SK-N-DZ (cell line): Measurements from ENCODE around the gene SLC16A5.
A peak's percentile ranks its signal among the peaks of the same experiment; 100 is the strongest.

Source experiments
- DNase-seq: peaks from one replicate; pipeline ENCODE4 v3.0.0-alpha.2; 2015; ENCODE audit warnings: low spot score

The SLC16A5 gene

DNA sequence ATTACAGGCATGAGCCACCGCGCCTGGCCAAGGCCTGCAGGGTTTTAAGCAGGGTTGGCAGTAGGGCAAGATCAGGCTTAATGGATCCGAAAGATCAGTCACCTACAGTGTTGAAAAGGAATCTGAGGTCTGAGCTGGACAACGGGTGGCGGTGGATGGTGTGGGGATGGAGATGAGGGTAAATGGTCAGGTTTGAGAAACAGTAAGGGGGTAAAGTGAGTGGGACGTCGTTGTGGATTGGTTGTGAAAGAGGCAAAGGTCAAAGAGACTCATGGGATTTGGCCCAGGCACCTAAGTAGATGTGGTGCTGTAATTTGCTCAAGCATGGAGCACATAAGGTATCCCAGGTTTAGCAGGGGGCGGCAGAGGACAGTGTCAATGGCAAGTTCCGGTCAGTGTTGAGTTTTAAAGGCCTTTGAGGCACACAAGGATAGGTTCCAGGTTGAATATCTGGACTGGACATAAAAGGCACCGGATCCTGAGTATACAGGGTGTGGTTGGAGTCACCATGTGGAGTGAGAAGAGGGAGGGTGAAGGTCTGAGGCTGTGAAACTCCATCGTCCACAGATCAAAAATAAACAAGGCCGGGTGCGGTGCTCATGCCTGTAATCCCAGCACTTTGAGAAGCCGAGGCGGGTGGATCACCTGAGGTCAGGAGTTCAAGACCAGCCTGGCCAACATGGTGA is 1.1 kb upstream of the SLC16A5 start:
- no peak for DNase-seq

DNA sequence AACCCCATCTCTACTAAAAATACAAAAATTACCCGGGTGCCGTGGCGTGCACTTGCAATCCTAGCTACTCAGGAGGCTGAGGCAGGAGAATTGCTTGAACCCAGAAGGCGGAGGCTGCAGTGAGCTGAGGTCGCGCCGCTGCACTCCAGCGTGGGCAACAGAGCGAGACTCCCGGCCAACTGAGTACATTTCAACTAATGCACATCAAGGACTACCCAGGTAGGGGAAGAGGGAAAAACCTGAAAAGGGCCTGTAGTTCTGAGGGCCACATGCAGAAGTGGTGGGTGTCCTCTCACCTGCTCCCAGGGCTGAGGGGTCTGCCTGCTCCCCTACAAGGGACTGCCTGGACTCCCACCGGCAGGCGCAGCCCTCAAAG is 584 bp upstream of the SLC16A5 start:
- no peak for DNase-seq

GRCh38 chr17:75088465-75089417 is 987 bp downstream of the SLC16A5 start:
- no peak for DNase-seq

DNA sequence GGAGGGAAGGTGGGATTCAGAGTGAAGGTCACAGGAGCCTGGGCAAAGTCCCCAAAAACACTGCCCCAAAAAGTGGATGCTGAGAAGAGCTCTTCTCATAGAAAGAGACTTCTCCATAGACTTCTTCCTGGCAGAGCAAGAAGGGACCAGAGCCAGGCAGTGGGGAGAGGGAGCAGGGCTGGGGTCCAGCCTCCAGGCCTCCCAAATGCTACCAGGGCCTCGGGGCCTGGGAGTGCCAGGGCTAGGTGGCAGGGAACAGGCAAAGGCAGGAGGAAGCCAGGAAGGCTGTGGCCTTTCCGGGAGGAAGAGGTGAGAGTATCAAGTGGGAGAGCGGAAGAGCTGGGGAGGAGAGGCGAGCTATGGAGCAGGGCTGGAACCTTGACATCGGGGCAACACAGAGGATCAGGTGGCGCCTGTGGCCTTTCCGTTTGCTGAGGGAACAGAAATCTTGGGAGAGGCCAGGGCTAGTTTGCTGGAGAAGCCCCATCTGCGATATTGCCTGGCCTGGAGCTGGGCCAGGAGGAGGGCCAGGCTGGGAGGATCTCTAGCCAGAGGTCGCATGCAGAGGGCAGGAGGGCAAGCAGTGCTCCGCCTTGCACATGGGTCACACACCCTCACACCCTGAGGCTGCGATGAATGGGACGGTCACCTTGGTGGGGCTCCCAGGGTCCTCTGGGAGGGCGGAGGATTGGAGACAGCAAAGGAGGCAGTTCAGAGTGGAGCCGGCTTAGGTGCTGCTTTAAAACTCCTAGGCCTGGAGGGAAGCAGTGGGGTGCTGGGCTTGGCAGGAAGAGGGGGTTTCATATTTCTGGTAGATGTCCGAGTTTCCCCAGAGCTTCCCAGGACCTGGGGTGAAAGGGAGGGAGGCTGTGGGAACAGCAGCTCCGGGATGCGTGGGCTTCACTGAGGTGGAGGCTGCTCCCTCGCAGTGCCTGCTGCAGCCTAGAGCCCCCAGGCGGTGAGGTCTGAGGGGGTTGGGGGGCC is 3.4 kb downstream of the SLC16A5 start:
- DNase-seq = no peak

DNA sequence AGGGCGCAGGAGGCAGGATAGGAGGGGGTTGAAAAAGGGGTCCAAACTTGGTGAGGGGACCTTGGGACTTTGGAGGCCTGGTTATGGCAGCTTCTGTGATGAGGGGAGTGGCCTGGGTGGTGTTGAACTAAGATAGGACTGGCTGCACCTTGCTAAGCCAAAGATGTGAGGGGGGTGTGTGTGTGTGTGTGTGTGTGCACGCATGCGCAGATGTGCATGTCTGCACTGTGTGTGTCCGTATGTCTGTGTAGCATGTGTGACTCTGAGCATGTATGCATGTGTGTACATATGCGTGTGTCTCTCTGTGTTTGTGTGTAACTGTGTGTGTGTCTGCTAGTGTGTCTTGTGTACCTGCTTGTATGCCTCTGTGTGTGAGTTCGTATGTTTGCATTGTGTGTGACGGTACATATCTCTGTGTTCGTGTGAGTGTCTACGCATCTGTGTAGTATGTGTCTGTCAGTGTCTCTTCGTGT is 4.1 kb downstream of the SLC16A5 start:
- no peak for DNase-seq

DNA sequence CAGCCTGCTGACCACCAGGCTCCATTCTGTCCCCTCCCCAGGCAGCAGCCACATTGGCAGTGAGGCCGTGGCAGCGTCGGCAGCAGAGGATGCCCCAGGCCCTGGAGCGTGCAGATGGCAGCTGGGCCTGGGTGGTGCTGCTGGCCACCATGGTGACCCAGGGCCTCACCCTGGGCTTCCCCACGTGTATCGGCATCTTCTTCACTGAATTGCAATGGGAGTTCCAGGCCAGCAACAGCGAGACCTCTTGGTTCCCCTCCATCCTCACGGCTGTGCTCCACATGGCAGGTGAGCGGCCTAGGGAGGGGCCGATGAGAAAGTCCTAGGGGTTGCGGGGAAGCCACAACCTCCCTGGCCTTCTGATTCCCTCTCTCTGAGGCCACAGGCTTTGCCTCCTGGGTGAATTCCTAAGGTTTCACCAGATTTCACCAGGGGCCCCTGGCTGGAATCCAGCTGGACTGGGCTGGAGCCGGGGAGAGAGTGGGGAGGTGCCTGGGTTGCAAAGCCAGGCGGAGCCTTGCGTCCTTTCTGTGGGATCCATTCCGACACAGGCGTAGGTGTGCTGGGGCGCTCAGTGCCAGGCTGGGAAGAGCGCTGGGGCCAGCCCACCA is 5.9 kb downstream of the SLC16A5 start:
- DNase-seq = no peak

- DNase-seq = no peak
These were observed 7.2 kb downstream of the SLC16A5 start for GRCh38 chr17:75094871-75095399.

GRCh38 chr17:75096082-75096625 is 8.4 kb downstream of the SLC16A5 start:
- no peak for DNase-seq

DNA sequence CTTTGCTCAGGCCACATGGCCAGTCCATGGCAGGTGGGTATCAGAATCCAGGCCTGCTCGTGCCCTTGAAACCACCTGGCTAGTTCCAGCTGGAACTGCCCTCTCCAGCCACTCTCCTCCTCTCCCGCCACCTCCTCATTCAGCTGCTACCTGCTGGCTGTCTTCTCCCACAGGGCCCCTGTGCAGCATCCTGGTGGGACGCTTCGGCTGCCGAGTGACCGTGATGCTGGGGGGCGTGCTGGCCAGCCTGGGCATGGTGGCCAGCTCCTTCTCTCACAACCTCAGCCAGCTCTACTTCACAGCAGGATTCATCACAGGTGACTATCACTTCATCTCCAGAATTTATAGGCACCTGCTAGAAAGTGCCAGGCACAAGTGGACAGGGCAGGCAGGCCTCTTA is 10.1 kb downstream of the SLC16A5 start:
- no peak for DNase-seq

- DNase-seq = no peak
These were observed 11.1 kb downstream of the SLC16A5 start for GRCh38 chr17:75098861-75099260.

DNA sequence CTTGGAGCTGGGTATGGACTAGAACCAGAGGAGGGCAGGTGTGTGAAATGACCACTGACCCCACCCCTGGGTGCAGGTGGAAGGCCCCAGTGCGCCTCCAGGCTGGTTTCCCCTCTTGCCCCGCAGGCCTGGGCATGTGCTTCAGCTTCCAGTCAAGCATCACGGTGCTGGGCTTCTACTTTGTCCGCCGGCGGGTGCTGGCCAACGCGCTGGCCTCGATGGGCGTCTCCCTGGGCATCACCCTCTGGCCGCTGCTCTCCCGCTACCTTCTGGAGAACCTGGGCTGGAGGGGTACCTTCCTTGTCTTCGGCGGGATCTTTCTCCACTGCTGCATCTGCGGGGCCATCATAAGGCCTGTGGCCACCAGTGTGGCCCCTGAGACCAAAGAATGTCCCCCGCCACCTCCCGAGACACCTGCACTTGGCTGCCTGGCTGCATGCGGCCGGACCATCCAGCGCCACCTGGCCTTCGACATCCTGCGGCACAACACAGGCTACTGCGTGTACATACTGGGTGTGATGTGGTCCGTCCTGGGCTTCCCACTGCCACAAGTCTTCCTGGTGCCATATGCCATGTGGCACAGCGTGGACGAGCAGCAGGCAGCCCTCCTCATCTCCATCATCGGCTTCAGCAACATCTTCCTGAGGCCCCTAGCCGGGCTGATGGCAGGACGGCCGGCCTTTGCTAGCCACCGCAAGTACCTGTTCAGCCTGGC is 12.3 kb downstream of the SLC16A5 start:
- DNase-seq = no peak

DNA sequence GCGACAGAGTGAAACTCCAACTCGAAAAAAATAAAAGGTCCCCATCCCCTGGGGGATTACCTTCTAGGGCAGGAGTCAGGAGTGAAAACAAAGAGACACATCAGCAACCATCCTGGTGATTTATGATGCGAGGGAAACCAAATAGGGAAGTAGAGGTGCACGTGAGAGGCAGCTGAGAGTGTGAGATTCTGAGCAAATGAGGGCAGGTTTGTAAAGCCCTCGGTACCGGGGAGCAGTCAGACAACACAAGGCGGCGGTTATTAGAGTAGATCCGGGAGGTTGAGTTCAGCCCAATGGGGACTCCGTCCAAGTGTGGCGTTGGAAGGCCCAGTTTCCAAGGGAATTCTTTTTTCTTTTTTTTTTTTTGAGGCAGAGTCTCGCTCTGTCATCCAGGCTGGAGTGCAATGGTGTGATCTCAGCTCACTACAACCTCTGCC is 14.6 kb downstream of the SLC16A5 start:
- DNase-seq = no peak

- no peak for DNase-seq
These were observed 16.1 kb downstream of the SLC16A5 start for GRCh38 chr17:75103601-75104554.

- DNase-seq = peak; percentile 80
These were observed 17.6 kb downstream of the SLC16A5 start for GRCh38 chr17:75105126-75106080.

DNA sequence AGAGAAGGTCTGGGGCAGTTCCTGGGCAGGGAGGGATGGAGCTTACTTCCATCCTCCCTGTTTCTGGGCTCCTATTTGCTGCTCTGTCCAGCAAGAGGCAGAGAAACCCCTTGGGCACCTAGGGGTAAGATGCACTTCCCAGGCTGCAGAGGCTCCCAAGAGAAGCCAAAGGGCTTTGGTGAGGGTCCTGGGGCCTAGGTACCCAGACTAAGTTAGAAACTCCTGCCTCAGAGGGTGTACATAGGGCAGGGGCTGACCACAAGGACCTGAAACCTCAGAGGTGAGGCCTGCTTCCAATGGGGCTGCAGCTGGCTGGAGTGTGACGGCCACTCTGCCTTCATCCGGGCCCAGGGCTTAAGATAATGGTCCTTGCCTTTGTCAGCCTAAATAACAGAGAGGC is 20.4 kb downstream of the SLC16A5 start:
- DNase-seq = no peak

- DNase-seq = no peak
These were observed 21.3 kb downstream of the SLC16A5 start for GRCh38 chr17:75109046-75109406.

DNA sequence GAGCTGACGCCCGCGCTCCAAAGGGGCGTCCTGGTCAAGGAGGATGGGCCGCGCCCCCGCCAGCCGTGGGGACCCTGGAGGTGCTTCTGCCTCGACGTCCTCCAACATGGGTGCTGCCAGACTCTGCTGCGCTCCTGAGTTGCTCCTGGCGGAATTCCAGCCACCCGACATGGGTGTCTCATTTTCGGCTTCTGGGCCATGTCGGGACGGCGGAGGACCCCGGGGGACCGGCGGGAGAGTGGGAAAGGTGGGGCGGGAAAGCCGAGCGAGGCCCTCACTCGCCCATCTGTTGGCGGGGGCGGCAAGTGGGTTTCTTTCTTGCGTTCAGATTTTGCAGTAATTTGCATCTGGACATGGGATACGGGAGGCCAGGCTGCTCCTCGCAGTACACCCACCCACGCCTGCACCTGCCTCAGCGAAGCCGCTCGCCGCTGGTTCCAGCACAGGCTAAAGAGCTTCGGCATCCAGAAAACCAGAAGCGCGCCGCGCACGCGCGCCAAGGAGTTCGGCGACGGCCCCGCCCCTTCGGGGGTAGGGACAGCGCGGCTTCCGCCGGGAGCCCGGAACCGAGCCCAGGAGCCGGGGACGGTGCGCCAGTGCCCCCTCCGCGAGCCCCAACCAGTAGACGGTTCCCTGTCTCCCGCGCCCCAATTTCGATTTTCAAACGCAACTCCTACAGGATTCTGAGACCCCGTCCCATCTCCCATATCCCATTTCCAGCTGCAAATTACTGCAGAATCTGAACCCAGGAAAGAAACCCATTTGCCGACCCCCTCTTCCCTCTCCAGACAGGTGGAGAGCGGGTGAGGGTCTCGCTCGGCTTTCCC is 21.9 kb downstream of the SLC16A5 start, which contains the start of gene ARMC7:
Gene ARMC7, plus strand, starts transcription at position 563 of the 827 bp plus-strand sequence. CDS start 320 bp downstream, outside the sequence.
- peak; percentile 88 for DNase-seq
